Measurements from ENCODE around the gene SLC38A9.

Gene SLC38A9

GRCh38 chr5:55577353-55578060, 134.6 kb downstream of the SLC38A9 start:
- no peak for DNase-seq

GRCh38 chr5:55576661-55577060, 135.5 kb downstream of the SLC38A9 start:
- no peak for DNase-seq
